NCI-H748 (cell line): ENCODE measurements around the gene EPGN.
A peak's percentile ranks its signal among the peaks of the same experiment; 100 is the strongest.

Source experiments
- DNase-seq: peaks from one replicate; lab custom pipeline; 2025; ENCODE audit not compliant: unreplicated experiment; lab: John Stamatoyannopoulos, UW

The EPGN gene

GRCh38 chr4:74309223-74309622, 953 bp downstream of the EPGN start:
- no peak for DNase-seq

- peak; percentile 47 for DNase-seq
These were observed 3.5 kb downstream of the EPGN start for GRCh38 chr4:74311696-74312313.

GRCh38 chr4:74314329-74314728, 6.1 kb downstream of the EPGN start:
- no peak for DNase-seq

- DNase-seq: no peak
These were observed 6.7 kb downstream of the EPGN start for GRCh38 chr4:74314944-74315343.

GRCh38 chr4:74315376-74315775, 7.1 kb downstream of the EPGN start:
- DNase-seq: no peak

- no peak for DNase-seq
These were observed 8.1 kb downstream of the EPGN start for GRCh38 chr4:74316397-74316796.

GRCh38 chr4:74317616-74318246, 9.5 kb downstream of the EPGN start:
- DNase-seq: no peak

GRCh38 chr4:74318276-74318675, 10.0 kb downstream of the EPGN start:
- no peak for DNase-seq

GRCh38 chr4:74319470-74319869, 11.2 kb downstream of the EPGN start:
- DNase-seq: no peak

- DNase-seq: peak; percentile 33
These were observed 12.4 kb downstream of the EPGN start for GRCh38 chr4:74320559-74321118.

- no peak for DNase-seq
These were observed 14.0 kb downstream of the EPGN start for GRCh38 chr4:74322301-74322700.

- no peak for DNase-seq
These were observed 15.4 kb downstream of the EPGN start for GRCh38 chr4:74323663-74324062.

GRCh38 chr4:74324262-74324661, 16.0 kb downstream of the EPGN start:
- DNase-seq: no peak

- no peak for DNase-seq
These were observed 17.6 kb downstream of the EPGN start for GRCh38 chr4:74325886-74326285.

GRCh38 chr4:74327762-74328161, 19.5 kb downstream of the EPGN start:
- DNase-seq: no peak

- no peak for DNase-seq
These were observed 20.2 kb downstream of the EPGN start for GRCh38 chr4:74328501-74328900.

- no peak for DNase-seq
These were observed 21.0 kb downstream of the EPGN start for GRCh38 chr4:74329307-74329706.

GRCh38 chr4:74330295-74330750, 22.1 kb downstream of the EPGN start:
- no peak for DNase-seq

GRCh38 chr4:74331252-74331651, 23.0 kb downstream of the EPGN start:
- DNase-seq: no peak

GRCh38 chr4:74331944-74332343, 23.7 kb downstream of the EPGN start:
- no peak for DNase-seq

GRCh38 chr4:74334636-74335035, 26.4 kb downstream of the EPGN start:
- DNase-seq: no peak

GRCh38 chr4:74335341-74336021, 27.2 kb downstream of the EPGN start:
- DNase-seq: no peak
